ENCODE results near the gene RBL2.
A peak's percentile ranks its signal among the peaks of the same experiment; 100 is the strongest.

RBL2 gene

DNA sequence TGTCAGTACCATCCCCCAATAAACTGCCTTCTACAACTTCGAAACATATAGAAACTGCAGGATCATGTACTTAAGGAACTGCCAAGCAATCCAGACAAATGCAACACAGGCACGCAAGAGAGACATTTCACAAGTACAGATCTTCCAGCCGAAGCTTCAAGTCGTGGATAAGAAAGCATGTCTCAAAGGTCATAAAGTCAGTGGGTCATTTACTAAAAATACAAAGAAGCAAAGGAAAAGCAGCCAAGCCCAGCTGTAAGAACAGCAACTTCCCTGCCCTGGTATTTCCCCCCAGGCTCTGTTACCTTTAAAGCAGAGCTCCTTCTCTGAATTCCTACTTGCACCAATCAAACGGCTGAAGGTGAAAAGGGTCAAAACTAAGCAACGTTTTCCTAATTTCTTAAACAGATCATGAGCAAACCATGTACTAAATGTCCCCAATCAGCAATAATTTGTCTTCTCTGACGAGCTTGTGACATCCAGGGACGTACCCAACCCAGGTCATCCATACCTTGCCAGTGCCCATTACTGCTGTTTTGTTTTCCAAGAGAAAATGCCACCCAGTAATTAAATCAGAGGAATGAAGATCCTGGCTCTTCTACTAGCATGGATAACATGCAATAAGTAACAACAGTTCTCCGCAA, 67.1 kb downstream of the RBL2 start:
- peaks cover 7% of the 10 kb centered on the region for H3K36me3 ChIP-seq (ENCODE audit: control insufficient read depth, insufficient read depth, low read length)
- H3K9ac ChIP-seq (ENCODE audit: low read length): no peak overlapping the region
- H3K27ac ChIP-seq (ENCODE audit: low read depth, low read length): no peak overlapping the region
- no peaks in the 10 kb centered on the region for H3K27me3 ChIP-seq (ENCODE audit: control insufficient read depth, insufficient read depth, low read length)
- peaks cover 24% of the 10 kb centered on the region for H3K4me1 ChIP-seq (ENCODE audit: control insufficient read depth, insufficient read depth, low read length)
- peak overlapping the region; percentile 82 for H3K4me3 ChIP-seq (ENCODE audit: low read length)

DNA sequence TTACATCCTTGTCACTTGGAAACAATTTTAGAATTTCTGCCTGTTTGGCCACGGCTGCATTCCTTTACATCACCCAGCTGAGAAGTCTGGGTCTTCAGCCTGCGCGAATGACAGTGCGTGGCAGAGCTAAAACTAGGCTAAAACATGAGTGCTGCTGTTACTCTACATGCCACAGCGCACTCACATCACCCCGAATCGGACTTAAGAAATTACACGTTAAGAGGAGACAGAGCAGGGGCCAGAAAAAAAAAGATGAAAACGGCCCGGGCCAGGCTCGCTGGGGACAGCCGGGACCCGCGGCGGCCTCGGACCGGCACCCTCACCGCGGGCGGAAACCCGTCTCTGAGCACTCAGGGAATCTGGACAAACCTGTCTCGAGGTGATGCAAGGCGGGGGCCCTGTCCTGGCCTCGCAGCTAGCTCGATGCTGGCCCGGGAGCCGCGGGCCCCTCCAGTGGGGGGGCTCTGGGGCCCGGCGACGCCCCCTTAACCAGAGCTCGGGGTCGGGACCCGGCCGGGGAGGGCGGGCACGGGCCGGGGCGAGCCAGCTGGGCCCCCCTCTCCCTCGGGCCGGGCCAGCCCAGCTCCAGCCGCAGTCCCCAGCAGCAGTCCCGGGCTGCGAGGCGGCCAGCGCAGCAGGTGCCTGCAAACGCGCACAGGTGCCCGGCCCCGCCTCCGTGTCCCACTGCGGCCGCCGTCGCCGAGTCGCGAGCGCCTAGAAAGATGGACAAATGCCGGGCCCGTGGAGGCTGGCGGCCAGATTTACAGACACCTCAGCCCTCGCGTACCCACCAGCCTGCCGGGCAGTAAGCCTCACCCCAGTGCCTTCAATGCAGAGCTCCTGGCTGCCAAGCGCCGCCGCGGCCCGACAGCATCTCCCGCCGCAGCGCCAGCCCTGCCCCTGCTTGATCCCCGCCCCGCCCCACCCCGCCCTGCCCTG, 68.3 kb downstream of the RBL2 start, which contains the start of gene AKTIP:
AKTIP (minus strand) TSS at position 879 of the 939 bp plus-strand sequence. CDS start 2,950 bp downstream, outside the sequence.
- Histone ChIP-seq H3K36me3 (ENCODE audit: control insufficient read depth, insufficient read depth, low read length) (peaks cover under 1% of the 10 kb centered on the region), H3K4me1 (ENCODE audit: control insufficient read depth, insufficient read depth, low read length) (peaks cover 24% of the 10 kb centered on the region), H3K27me3 (ENCODE audit: control insufficient read depth, insufficient read depth, low read length) (no peaks in the 10 kb centered on the region), H3K4me3 (ENCODE audit: low read length) (peak within 1 kb of the TSS; percentile 82), H3K9ac (ENCODE audit: low read length) (peak within 1 kb of the TSS; percentile 66), H3K27ac (ENCODE audit: low read depth, low read length) (peak within 1 kb of the TSS; percentile 98)

- Histone ChIP-seq H3K27me3 (ENCODE audit: control insufficient read depth, insufficient read depth, low read length) (no peaks in the 10 kb centered on the region), H3K36me3 (ENCODE audit: control insufficient read depth, insufficient read depth, low read length) (no peaks in the 10 kb centered on the region), H3K4me1 (ENCODE audit: control insufficient read depth, insufficient read depth, low read length) (peaks cover 24% of the 10 kb centered on the region), H3K9ac (ENCODE audit: low read length) (peak overlapping the region; percentile 66), H3K27ac (ENCODE audit: low read depth, low read length) (peak overlapping the region; percentile 98), H3K4me3 (ENCODE audit: low read length) (peak overlapping the region; percentile 65)
These were observed 69.1 kb downstream of the RBL2 start for GRCh38 chr16:53503270-53503923.

DNA sequence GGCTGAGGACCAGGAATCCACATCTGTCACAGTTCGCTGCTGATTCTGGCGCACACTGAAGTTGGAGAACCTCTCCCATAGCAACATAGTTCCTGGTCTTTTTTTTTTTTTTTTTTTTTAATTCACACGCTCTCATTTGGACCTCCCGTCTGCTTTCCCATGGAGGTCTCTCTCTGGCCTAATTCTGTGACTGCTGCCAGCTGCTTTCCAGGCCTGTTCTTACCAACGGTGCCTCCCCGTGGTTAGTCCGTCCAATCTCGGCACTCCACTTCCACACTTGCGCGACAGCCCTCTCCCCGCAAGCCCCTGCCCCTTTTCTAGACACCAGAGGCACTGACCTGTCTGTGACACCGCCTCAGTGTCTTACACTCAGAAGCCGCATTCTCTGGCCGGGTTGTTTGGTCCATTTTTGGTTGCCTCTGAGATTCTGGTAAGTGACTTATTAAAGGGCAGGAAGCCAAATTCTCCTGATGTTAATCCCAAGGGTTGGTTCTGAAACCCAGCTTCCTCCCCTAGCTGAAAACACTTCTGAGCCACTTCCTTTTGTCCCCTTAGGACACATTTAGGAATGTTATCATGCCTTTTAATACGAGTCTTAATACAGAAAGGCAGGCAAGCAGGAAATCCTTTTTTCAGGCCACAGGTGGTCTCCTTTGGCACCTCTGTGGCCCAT, 69.9 kb downstream of the RBL2 start:
- no peaks in the 10 kb centered on the region for H3K36me3 ChIP-seq (ENCODE audit: control insufficient read depth, insufficient read depth, low read length)
- H3K27ac ChIP-seq (ENCODE audit: low read depth, low read length): peak overlapping the region; percentile 98
- H3K9ac ChIP-seq (ENCODE audit: low read length): peak overlapping the region; percentile 58
- H3K4me3 ChIP-seq (ENCODE audit: low read length): peak overlapping the region; percentile 65
- no peaks in the 10 kb centered on the region for H3K27me3 ChIP-seq (ENCODE audit: control insufficient read depth, insufficient read depth, low read length)
- peaks cover 24% of the 10 kb centered on the region for H3K4me1 ChIP-seq (ENCODE audit: control insufficient read depth, insufficient read depth, low read length)

- Histone ChIP-seq H3K4me3 (ENCODE audit: low read length) (peak overlapping the region; percentile 65), H3K36me3 (ENCODE audit: control insufficient read depth, insufficient read depth, low read length) (no peaks in the 10 kb centered on the region), H3K4me1 (ENCODE audit: control insufficient read depth, insufficient read depth, low read length) (peaks cover 24% of the 10 kb centered on the region), H3K27ac (ENCODE audit: low read depth, low read length) (peak overlapping the region; percentile 98), H3K9ac (ENCODE audit: low read length) (no peak overlapping the region), H3K27me3 (ENCODE audit: control insufficient read depth, insufficient read depth, low read length) (no peaks in the 10 kb centered on the region)
These were observed 70.4 kb downstream of the RBL2 start for GRCh38 chr16:53504665-53505064.

DNA sequence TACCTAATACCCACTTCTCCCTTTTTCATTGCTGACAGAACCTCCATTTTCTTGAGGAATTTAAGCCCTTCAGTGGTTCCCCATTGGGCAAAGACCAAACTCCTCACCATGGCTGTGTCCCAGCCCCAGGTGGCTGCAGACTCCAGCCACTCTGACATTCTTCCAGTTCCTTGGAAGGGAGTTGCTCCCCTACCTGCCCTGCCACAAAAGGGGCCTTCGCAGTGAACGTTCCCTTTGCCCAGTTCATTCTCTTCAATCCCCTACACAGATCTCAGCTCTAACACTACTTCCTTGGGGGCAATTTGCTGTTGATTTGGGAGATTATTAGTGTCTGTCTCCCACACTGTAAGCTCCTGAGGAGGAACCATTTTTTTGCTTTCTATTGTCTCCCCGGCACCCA, 72.0 kb downstream of the RBL2 start:
- no peaks in the 10 kb centered on the region for H3K36me3 ChIP-seq (ENCODE audit: control insufficient read depth, insufficient read depth, low read length)
- H3K4me1 ChIP-seq (ENCODE audit: control insufficient read depth, insufficient read depth, low read length): peaks cover 21% of the 10 kb centered on the region
- no peak overlapping the region for H3K4me3 ChIP-seq (ENCODE audit: low read length)
- no peaks in the 10 kb centered on the region for H3K27me3 ChIP-seq (ENCODE audit: control insufficient read depth, insufficient read depth, low read length)
- no peak overlapping the region for H3K9ac ChIP-seq (ENCODE audit: low read length)
- no peak overlapping the region for H3K27ac ChIP-seq (ENCODE audit: low read depth, low read length)

DNA sequence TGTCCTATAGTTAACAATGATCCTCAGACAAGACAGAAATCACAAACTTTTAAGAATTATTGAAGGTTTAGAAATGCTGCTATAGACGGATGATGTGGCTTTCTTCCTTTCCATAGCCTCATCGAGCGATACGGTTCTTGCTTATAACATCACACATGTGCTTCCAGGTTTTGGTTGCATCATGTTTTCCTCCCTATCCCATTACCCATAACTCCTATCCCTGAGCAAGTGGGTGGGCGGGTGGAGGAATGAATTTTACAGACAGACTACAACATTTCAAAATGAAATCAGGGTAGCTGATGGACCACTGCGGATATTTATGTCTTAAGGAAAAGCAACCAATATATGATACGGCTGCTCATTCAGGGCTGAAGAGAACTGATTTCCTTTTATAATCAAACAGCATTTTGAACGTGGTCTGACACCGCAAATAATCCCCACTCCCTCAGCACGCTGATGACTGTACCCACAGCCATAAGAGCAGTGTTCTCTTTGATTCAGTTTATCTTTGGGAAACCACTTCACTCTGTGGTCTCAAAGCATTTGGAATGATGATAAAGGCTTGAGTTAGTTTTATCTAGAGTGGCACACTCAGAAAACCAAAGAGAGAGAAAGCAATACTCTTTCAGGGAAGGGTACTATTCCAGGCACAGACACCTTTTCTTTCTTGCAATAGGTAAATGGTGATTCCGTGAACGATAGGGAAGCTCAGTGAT, 73.4 kb downstream of the RBL2 start:
- Histone ChIP-seq H3K9ac (ENCODE audit: low read length) (no peak overlapping the region), H3K4me3 (ENCODE audit: low read length) (no peak overlapping the region), H3K4me1 (ENCODE audit: control insufficient read depth, insufficient read depth, low read length) (peaks cover 11% of the 10 kb centered on the region)

DNA sequence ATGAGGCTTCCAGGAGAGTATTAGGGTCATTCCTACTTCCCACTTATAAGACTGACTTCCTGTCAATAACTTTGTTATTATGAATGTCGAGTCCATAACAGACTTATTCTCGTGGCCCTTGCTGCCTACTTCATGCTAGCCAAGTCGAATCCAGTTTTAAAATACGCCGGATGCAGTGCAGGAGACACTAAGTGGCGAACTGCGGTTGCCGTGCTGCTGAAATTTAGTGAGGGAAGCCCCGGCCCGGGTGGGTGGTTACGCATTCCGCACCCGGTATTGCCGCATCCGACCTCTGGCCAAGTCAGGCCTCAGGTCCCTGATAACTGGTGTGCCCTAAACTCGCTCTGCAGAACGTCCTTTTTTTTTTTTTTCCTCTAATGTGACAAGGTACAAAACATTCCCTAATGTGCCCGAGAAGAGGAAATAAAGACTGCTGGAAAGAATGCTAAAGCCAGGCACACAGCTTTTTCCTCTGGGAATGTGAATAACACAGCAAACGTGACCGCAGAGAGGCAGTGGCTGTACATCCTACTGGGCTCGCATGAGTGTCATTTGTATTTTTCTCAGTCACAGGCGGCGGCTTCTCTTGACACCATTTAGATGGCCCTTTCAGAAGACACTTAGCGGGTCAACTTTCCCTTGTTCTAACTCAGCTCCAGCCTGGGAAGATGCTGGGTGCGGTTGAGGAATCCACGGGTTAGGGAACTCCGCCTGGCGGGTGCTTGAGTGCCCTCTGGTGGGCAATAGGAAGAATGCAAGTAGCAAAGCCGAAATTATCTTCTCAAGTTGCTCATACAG, 75.8 kb downstream of the RBL2 start:
- H3K27ac ChIP-seq (ENCODE audit: low read depth, low read length): no peak overlapping the region
- no peak overlapping the region for H3K9ac ChIP-seq (ENCODE audit: low read length)

More for the DNA sequence above, 73.4 kb downstream of the RBL2 start:
- H3K27ac ChIP-seq (ENCODE audit: low read depth, low read length): no peak overlapping the region
- no peaks in the 10 kb centered on the region for H3K27me3 ChIP-seq (ENCODE audit: control insufficient read depth, insufficient read depth, low read length)
- no peaks in the 10 kb centered on the region for H3K36me3 ChIP-seq (ENCODE audit: control insufficient read depth, insufficient read depth, low read length)

GRCh38 chr16:53510704-53511070, 76.4 kb downstream of the RBL2 start:
- H3K27ac ChIP-seq (ENCODE audit: low read depth, low read length): no peak overlapping the region

More for the DNA sequence above, 75.8 kb downstream of the RBL2 start:
- Histone ChIP-seq H3K36me3 (ENCODE audit: control insufficient read depth, insufficient read depth, low read length) (no peaks in the 10 kb centered on the region), H3K4me3 (ENCODE audit: low read length) (peak overlapping the region; percentile 45), H3K27me3 (ENCODE audit: control insufficient read depth, insufficient read depth, low read length) (no peaks in the 10 kb centered on the region), H3K4me1 (ENCODE audit: control insufficient read depth, insufficient read depth, low read length) (peaks cover 2% of the 10 kb centered on the region)

GRCh38 chr16:53511084-53511402, 76.8 kb downstream of the RBL2 start:
- Histone ChIP-seq H3K27ac (ENCODE audit: low read depth, low read length) (no peak overlapping the region), H3K9ac (ENCODE audit: low read length) (no peak overlapping the region), H3K36me3 (ENCODE audit: control insufficient read depth, insufficient read depth, low read length) (no peaks in the 10 kb centered on the region), H3K4me1 (ENCODE audit: control insufficient read depth, insufficient read depth, low read length) (peaks cover 2% of the 10 kb centered on the region), H3K27me3 (ENCODE audit: control insufficient read depth, insufficient read depth, low read length) (peaks cover 1% of the 10 kb centered on the region), H3K4me3 (ENCODE audit: low read length) (no peak overlapping the region)

More at GRCh38 chr16:53510704-53511070, 76.4 kb downstream of the RBL2 start:
- Histone ChIP-seq H3K36me3 (ENCODE audit: control insufficient read depth, insufficient read depth, low read length) (no peaks in the 10 kb centered on the region), H3K4me3 (ENCODE audit: low read length) (no peak overlapping the region), H3K4me1 (ENCODE audit: control insufficient read depth, insufficient read depth, low read length) (peaks cover 2% of the 10 kb centered on the region), H3K27me3 (ENCODE audit: control insufficient read depth, insufficient read depth, low read length) (no peaks in the 10 kb centered on the region), H3K9ac (ENCODE audit: low read length) (no peak overlapping the region)

Measured in rectal smooth muscle tissue (tissue), 1 donor.